ENCODE measurements around the gene HIRA.

HIRA gene

DNA sequence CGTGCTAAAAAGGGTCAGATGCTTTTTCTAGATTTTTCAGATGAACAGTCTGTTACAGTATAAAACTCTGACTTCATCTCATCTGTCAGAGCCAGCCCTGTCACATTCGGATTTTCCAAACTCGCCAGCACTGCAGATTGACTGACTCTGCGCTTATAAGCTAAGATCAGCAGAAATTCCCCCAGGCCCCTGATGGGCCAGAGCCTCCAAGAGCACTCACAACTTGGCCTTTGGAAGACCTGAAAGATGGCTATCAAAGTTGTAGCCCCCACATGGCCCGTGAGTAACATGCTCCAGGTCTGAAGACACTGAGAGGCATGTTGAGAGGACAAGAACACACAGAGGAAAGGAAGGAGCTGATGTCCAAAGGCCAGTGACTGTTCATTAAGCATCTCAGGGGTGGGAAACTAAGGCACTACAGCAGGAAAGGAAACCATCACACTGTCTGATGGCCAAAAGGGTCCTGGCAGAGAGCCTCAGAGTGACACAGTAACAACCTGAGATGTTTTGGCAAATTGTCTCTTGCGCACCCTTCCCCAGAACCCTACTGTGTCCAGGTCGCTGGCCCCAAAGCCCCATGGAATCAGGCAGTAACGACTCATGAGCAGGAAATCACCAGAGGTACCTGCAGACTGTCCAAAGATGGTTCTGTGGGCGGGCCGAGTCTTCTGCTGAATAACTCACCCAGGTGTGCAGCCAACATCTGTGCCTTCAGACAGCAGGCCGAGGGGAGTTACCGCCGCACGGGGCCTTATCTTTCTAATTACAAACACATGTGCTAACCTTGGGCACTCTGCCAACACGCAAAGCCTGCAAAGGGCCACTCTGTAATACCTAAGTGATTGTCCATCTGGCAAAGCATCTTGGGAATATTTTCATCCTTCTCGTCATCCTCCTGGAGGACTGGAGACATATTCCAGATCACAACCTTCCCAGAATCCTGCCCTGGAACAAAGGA lies 23.6 kb downstream of the HIRA start:
- no peak for DNase-seq

DNA sequence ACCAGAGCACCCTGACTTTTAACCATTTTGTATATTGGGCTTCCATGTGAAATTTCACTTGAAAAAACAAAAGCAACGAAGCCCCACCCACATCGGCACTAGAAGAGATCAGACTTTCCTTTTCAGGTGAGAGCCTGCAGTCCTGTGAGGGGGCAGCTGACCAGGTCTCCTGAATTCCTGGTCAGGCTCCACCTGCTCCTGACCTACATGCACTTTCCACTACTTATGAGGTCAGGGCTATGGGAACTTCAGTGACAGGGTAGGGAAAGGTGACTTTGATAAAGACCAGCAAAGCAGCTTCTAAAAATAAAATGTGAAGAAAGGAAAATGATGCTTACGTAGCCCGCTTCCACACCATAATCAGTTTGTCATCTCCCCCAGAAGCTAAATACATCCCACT lies 24.7 kb downstream of the HIRA start:
- no peak for DNase-seq

DNA sequence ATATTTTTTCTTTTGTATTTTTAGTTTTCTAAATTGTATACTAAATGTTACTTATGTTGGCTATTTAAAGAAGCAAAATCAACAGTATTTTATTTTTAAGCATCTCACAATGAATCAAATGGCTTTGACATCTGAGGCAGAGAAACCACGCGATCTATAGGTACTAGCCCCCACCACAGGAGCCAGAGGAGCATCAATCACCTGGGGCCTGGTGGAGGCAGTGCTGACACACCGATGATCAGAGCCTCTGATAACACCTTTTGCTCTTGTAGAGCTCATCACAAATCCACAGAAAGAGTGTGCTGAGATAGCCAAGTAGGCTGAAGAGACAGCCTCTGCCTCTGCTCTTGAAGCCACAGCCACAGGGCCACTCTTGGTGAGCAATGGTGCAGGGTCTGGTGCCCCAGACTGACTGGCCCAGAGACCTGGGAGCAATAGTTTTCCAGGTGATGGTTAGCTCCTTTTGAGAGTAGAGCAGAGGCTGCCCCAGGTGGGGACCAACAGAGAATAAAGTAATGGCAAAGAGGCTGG lies 25.2 kb downstream of the HIRA start:
- no peak for DNase-seq

GRCh38 chr22:19405652-19406051 lies 25.9 kb downstream of the HIRA start:
- DNase-seq = no peak

GRCh38 chr22:19405133-19405532 lies 26.4 kb downstream of the HIRA start:
- no peak for DNase-seq

GRCh38 chr22:19404676-19405075 lies 26.9 kb downstream of the HIRA start:
- no peak for DNase-seq

- DNase-seq = no peak
These were observed 28.8 kb downstream of the HIRA start for GRCh38 chr22:19402642-19403191.

- no peak for DNase-seq
These were observed 30.1 kb downstream of the HIRA start for GRCh38 chr22:19401483-19401882.

DNA sequence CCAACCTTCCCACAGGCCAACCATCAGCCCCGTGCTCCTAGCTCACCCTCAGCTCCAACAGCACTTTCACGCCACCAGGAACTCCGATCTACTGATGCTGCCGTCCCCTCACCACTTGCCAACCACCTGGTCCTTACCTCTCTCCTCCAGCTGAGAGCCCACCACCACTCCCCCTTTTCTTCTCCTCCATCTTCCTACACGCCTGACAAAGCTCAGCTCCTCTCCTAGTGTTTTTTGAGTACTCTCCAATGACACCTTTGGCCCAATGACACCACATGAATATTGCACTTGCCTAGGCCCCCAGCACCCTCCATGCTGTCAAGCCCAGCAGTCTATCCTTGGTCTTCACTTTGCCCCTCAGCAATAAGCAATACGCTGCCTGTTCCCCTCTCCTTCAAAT lies 30.7 kb downstream of the HIRA start:
- no peak for DNase-seq

DNA sequence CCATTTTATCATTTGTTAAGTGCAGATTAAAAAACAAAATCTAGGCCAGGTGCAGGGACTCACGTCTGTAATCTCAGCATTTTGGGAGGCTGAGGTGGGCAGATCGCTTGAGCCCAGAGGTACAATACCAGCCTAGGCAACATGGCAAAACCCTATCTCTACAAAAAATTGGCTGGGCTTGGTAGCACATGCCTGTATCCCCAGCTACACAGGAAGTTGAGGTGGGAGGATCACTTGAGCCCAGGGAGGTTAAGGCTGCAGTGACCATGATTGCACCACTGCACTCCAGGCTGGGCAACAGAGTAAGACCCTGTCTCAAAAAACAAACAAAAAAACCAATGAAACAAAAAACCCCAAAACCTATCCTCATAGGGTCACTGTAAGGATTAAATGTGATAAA lies 32.9 kb downstream of the HIRA start:
- DNase-seq = no peak

- DNase-seq = no peak
These were observed 33.3 kb downstream of the HIRA start for GRCh38 chr22:19398206-19398605.

DNA sequence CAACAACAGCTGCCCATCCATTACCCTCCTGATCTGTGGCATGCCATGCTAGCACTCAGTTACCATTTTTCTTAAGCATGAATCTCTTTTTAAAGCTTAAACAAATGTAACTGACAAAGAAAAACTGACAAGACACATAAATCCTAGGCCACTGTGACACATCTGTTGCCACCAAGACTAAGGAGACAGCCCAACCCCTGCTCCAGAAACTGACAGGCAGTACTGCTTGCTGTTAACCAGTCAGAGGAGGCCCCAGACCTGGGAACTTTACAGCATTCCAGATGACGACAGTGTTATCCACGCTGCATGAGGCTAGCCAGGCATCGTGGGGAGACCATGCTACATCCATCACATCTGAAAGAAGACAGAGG lies 33.8 kb downstream of the HIRA start:
- DNase-seq = no peak

DNA sequence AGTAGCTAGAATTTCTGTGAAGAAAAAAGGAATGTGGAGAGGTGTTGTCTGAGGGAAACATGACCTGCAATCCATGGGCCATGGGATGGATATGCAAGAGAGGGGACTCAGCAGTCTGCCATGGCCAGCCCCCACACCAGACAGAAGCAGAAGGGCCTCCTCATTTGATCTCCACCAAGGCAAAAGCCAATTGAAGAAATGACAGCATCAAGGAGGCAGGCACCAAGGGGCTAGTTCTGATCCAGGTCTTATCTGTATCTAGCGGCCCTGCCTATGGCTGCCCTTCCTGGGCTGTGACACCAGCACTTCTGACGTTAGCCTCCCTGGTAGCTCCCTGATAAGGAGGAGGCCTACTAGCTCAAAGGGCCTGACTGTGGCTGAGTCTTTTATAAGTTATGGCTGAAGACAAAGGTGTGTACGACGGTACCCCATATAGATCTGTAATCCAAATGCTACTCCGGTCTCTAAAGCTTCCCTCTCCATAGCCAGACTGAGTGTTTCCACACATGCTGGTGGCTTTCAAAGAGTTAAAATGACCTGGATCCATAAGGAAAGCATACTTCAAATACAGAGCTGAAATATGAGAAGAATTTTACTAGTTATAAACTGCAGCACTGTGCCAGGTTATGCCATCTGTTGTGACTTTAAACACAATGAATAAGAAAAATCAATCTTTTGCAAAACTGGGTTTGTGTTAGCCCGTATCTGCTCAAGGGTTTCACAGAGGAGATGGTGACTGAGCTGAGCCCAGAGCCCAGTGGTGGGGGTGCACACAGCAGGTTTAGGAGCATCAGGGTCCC lies 34.4 kb downstream of the HIRA start:
- no peak for DNase-seq

DNA sequence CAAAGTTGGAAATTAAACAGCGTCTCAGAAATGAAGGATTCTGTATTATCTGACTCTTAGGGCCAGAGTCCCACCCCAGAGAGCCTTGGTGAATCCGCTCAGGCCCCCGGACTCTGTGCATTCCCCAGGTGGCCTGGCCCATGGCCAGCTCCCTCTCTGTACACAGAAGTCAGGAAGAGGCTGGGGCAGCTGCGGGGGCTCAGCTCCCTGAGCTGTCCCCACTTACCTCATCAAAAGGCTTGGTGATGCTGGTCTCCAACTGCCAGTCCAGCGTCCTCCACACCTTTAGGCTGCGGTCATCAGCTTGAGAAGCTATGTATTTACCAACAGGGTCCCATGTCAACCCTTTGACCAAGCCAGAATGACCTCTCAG lies 35.0 kb downstream of the HIRA start:
- DNase-seq = no peak

- DNase-seq = no peak
These were observed 36.3 kb downstream of the HIRA start for GRCh38 chr22:19395276-19395675.

DNA sequence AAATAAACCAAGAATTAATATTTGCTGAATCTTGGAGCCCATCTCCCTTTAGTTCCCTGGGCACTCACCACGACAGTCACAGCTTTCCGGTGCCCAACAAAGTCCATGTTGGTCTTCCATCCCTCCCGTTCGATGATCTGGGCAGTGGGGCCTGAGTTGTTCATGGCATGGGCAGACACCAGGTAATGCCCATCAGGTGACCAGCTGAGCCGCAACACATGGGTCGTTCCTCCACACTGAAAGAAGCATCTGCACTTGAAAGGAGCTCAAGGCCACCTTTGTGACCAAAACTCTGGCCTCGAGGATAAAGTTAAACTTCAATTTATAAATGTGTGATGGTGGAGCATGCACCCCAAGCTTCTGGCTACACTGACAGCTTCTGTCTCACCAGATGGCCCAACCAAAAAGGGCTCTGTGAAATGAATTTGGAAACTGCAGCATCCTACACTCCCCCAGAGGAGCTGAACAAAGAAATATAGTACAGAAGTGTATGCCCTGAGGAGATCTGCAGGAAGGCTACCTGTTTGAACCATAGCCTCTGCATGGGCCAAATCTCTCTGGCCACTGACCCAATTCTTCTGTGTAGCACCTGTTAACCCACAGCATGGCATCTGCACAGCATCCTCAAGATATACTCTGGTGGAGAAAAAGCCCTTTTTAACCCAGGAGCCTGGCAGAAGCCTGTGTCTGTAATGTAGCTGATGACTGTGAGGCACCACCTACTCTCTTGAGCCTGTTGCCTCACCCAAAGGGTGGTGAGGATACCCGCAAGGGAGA lies 37.1 kb downstream of the HIRA start:
- DNase-seq = no peak

GRCh38 chr22:19393704-19394103 lies 37.8 kb downstream of the HIRA start:
- DNase-seq = no peak

GRCh38 chr22:19387575-19387974 lies 44.0 kb downstream of the HIRA start:
- DNase-seq = no peak

DNA sequence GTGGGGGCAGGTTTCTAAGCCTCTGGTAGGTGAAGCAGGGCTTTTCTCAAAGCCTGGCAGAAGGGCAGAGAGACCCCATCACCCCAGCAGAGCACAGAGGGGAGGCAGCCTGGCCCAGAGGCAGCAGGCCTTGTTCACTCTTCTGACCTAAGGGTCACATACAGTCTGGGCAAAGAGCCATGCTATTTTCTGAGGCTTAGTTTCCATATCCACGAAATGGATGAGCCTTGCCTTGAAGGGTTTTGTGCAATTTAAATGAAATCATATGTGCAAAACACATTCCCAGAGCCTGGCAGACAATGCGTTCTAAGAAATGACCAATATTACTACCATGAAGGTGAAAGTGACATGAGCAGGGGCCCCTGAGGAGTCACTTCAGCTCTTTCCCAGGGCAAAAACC lies 44.5 kb downstream of the HIRA start:
- no peak for DNase-seq

GRCh38 chr22:19386248-19386647 lies 45.3 kb downstream of the HIRA start:
- no peak for DNase-seq

- no peak for DNase-seq
These were observed 46.2 kb downstream of the HIRA start for GRCh38 chr22:19385221-19385906.

GRCh38 chr22:19383292-19383691 lies 48.2 kb downstream of the HIRA start:
- no peak for DNase-seq
